PC-3 (cell line): ENCODE data around the gene ONECUT2.

Experiments used
- CTCF ChIP-seq: fragments of 300-600 bp; sonication (generic); conservative IDR thresholded peaks from 2 replicates; pipeline ENCODE4 v1.5.1; 2017; ENCODE audit warnings: antibody characterized with exemption, low read depth, mild to moderate bottlenecking, low read length
- EZH2 ChIP-seq: fragments of 300-600 bp; sonication (generic); IDR thresholded peaks from one replicate; pipeline ENCODE4 v1.6.1; 2017; ENCODE audit warnings: antibody characterized with exemption, mild to moderate bottlenecking, low read length; ENCODE audit not compliant: unreplicated experiment

- no peak for TF ChIP-seq CTCF
- no peak for TF ChIP-seq EZH2
Measured at GRCh38 chr18:57429167-57430078, 5.8 kb upstream of the ONECUT2 start.
